Heart left ventricle (tissue), 16 donors: ENCODE measurements around the gene CENPP. TPM values are rescaled to one million over a fixed set of nuclear protein-coding genes. Genes with fewer than 3 reads are reported as not detected.

Source experiments
- ATAC-seq, 4 donors: fragments of 200-7000 bp; cut with Tn5 transposase; one replicate each; pipeline ENCODE4 v1.9.1; 2020 to 2022; ENCODE audit warnings: moderate library complexity in 4 of 4, mild to moderate bottlenecking in 3 of 4, moderate number of reproducible peaks in 1 of 4
- DNase-seq, 5 donors: peaks; one replicate each; pipeline ENCODE4 v3.0.0-alpha.2; 2020
- H3K27ac ChIP-seq, 12 donors: fragments of 200-600 bp; sonication (generic) in 4 of 12; one replicate each; pipeline versions ENCODE4 v1.5.0 to v1.8.0; 2016 to 2022; ENCODE audit warnings: mild to moderate bottlenecking in 2 of 12
- H3K27me3 ChIP-seq, 9 donors: fragments of 200-600 bp; sonication (generic) in 2 of 9; one replicate each; pipeline versions ENCODE4 v1.5.1 to v1.8.0; 2016 to 2022; ENCODE audit warnings: mild to moderate bottlenecking in 3 of 9
- H3K36me3 ChIP-seq, 9 donors: fragments of 200-600 bp; sonication (generic) in 2 of 9; one replicate each; pipeline versions ENCODE4 v1.5.0 to v1.8.0; 2018 to 2022; ENCODE audit warnings: mild to moderate bottlenecking in 2 of 9
- H3K4me1 ChIP-seq, 12 donors: fragments of 200-600 bp; sonication (generic) in 4 of 12; one replicate each; pipeline versions ENCODE4 v1.5.0 to v1.8.0; 2016 to 2022; ENCODE audit warnings: mild to moderate bottlenecking in 3 of 12
- H3K4me3 ChIP-seq, 12 donors: fragments of 200-600 bp; sonication (generic) in 4 of 12; one replicate each; pipeline versions ENCODE4 v1.5.0 to v1.8.0; 2017 to 2022; ENCODE audit warnings: mild to moderate bottlenecking in 9 of 12, moderate library complexity in 4 of 12
- H3K9me3 ChIP-seq, 12 donors: fragments of 200-600 bp; sonication (generic) in 4 of 12; one replicate each; pipeline versions ENCODE4 v1.5.0 to v1.8.0; 2016 to 2022; ENCODE audit warnings: mild to moderate bottlenecking in 1 of 12
- CTCF ChIP-seq, 12 donors: fragments of 200-600 bp; sonication (generic) in 4 of 12; IDR thresholded peaks; one replicate each; pipeline versions ENCODE4 v1.5.0 to v1.8.0; 2018 to 2022; ENCODE audit warnings: antibody characterized with exemption in 12 of 12, mild to moderate bottlenecking in 5 of 12
- POLR2A ChIP-seq, 2 donors: fragments of 450-650 bp; IDR thresholded peaks; one replicate each; pipeline ENCODE4 v1.6.1; 2017; ENCODE audit warnings: antibody characterized with exemption in 2 of 2, mild to moderate bottlenecking in 2 of 2, moderate library complexity in 2 of 2
- WGBS, 4 donors: extraction: QIAGEN DNeasy Blood & Tissue Kit in 2 of 4; methylation state at CpG; one replicate each; pipeline versions ENCODE4 v1.1.5 to v1.1.7; 2013 to 2018; 5-methylcytosine and 5-hydroxymethylcytosine counted together
- intact Hi-C, 10 donors: fragments of 100-400 bp; cut with DNase I; formaldehyde crosslinking; loops; one replicate each; pipeline versions ENCODE4 v1.11.1 to v1.14.2; 2022
- polyA plus RNA-seq, 2 donors: library from polyadenylated mRNA; stranded (reverse); fragments of 200-250 nt; gene quantifications; one replicate each; pipeline ENCODE4 v1.2.3, GENCODE V29; 2013
- total RNA-seq, 9 donors: library from RNA; depleted of rRNA in 2 of 9; stranded (reverse); fragments of >200 nt in 2 of 9; fragmentation: NEBNext Ultra II Directional in 3 of 9; extraction: Animal tissue kit (Norgen Biotek cat#: 25700) in 3 of 9; gene quantifications; one replicate each; pipeline versions ENCODE4 v1.1.0 to v1.2.4, GENCODE V29; 2016 to 2023
- donor health status: ischemic (EF 13 %, LVEDD 7.1; RV severe dilation, severe dysfunction).
- donor health status: healthy with polysubstance abuse.
- donor health status: DM: no; HTN: yes; CAD: no.
- donor health status: DM: no; HTN: no; CAD: no.
- donor health status: ischemic (EF 25% LVEDD 6.9; RV normal size, moderate dysfunction).
- donor health status: ischemic (EF 25% LVEDD 5.7; RV mildly dilated, moderate dysfunction).
- donor health status: healthy.
- donor health status: DM: yes; HTN: yes; CAD: no.
- donor health status: ischemic (EF 35%, LVEDD 5.7; RV mildly dilated, moderate dysfunction).
- donor health status: nonischemic (EF 11% LVEDD 7.7; RV severe dilation, severe dysfunction).
- donor health status: DM: yes; HTN: yes; CAD: no.
- donor health status: PGD.
- donor health status: ischemic (EF 29% LVEDD 5.4; RV normal size, mild dysfunction).
- donor health status: nonischemic (EF 23%, LVEDD 6.1; RV moderate dilation, normal function).

CENPP gene
- total and polyA plus RNA-seq, 11 donors = 1.1 to 5.8 (median 2.4) TPM

GRCh38 chr9:92294297-92294676, 31.5 kb upstream of the CENPP start:
- WGBS, 4 donors = 24 to 38% (median 32%) methylated on average over 13 of the region's 13 CpGs
- peak overlapping the region; percentile 41 to 91 (median 72) for H3K4me3 ChIP-seq
- H3K9me3 ChIP-seq = no peaks in the 10 kb centered on the region
- intact Hi-C loops = loop anchor here in 4 of 10 donors (10.0 kb wide), 3 partner anchors 149 to 341 kb away; no protein-coding TSS in a partner anchor
- no peaks in the 10 kb centered on the region for H3K27me3 ChIP-seq
- ATAC-seq (peak in 1 of 4 donors; percentile 11), DNase-seq (no peak)
- TF ChIP-seq CTCF (IDR thresholded peaks at IDR 0.05) (no peak), POLR2A (IDR thresholded peaks at IDR 0.05) (no peak)
- H3K27ac ChIP-seq = peak overlapping the region in 11 of 12 donors; percentile 51 to 85 (median 71)
- peaks cover 0 to 34% (median 22%) of the 10 kb centered on the region in 12 donors for H3K4me1 ChIP-seq
- peaks cover 0 to 38% (median 27%) of the 10 kb centered on the region in 9 donors for H3K36me3 ChIP-seq

GRCh38 chr9:92295240-92295790, 30.4 kb upstream of the CENPP start:
- no peak overlapping the region for H3K4me3 ChIP-seq
- TF ChIP-seq POLR2A (IDR thresholded peaks at IDR 0.05) (no peak), CTCF (IDR thresholded peaks at IDR 0.05) (no peak)
- no peaks in the 10 kb centered on the region for H3K9me3 ChIP-seq
- peaks cover 0 to 42% (median 37%) of the 10 kb centered on the region in 9 donors for H3K36me3 ChIP-seq
- peak overlapping the region in 1 of 12 donors; percentile 85 for H3K27ac ChIP-seq
- DNase-seq = no peak
- intact Hi-C loops = loop anchor here in 4 of 10 donors (10.0 kb wide), 3 partner anchors 151 to 339 kb away; no protein-coding TSS in a partner anchor
- H3K27me3 ChIP-seq = no peaks in the 10 kb centered on the region
- peaks cover 0 to 34% (median 22%) of the 10 kb centered on the region in 12 donors for H3K4me1 ChIP-seq
- 52 to 61% (median 61%) methylated on average over 7 of the region's 7 CpGs for WGBS, 4 donors
- no peak for ATAC-seq

- Histone ChIP-seq H3K27ac (no peak overlapping the region), H3K9me3 (no peaks in the 10 kb centered on the region), H3K4me1 (peaks cover 0 to 34% (median 22%) of the 10 kb centered on the region in 12 donors), H3K4me3 (no peak overlapping the region), H3K36me3 (peaks cover 0 to 46% (median 42%) of the 10 kb centered on the region in 9 donors), H3K27me3 (no peaks in the 10 kb centered on the region)
- intact Hi-C loops = loop anchor here in 4 of 10 donors (10.0 kb wide), 3 partner anchors 151 to 339 kb away; no protein-coding TSS in a partner anchor
- DNase-seq (no peak), ATAC-seq (no peak)
- WGBS, 4 donors = 55 to 67% (median 62%) methylated on average over 4 of the region's 4 CpGs
- no peak for TF ChIP-seq POLR2A (IDR thresholded peaks at IDR 0.05)
- TF ChIP-seq CTCF (IDR thresholded peaks at IDR 0.05) = no peak
Observed at GRCh38 chr9:92295827-92296258, 29.9 kb upstream of the CENPP start.

GRCh38 chr9:92297611-92298010, 28.1 kb upstream of the CENPP start:
- DNase-seq (no peak), ATAC-seq (no peak)
- no peak for TF ChIP-seq POLR2A (IDR thresholded peaks at IDR 0.05)
- no peak for TF ChIP-seq CTCF (IDR thresholded peaks at IDR 0.05)
- Histone ChIP-seq H3K4me3 (no peak overlapping the region), H3K4me1 (peaks cover 0 to 21% (median 15%) of the 10 kb centered on the region in 12 donors), H3K9me3 (no peaks in the 10 kb centered on the region), H3K36me3 (peaks cover 0 to 64% (median 60%) of the 10 kb centered on the region in 9 donors), H3K27me3 (no peaks in the 10 kb centered on the region), H3K27ac (peak overlapping the region in 1 of 12 donors; percentile 38)
- intact Hi-C loops = loop anchor here in 4 of 10 donors (10.0 kb wide), 3 partner anchors 153 to 337 kb away; no protein-coding TSS in a partner anchor
- 91 to 95% (median 93%) methylated on average over 3 of the region's 3 CpGs for WGBS, 4 donors
